T1000 (cell line): ENCODE results near the gene FAM171A1.
"Not testable (repeated sequence)": the region's sequence is repeated elsewhere in the genome, so short reads cannot be mapped to it uniquely, and the experiment has no call there.

Experiments
- DNase-seq: peaks from one replicate; lab custom pipeline; 2025; ENCODE audit warnings: mixed read lengths; lab: John Stamatoyannopoulos, UW

The FAM171A1 gene

DNA sequence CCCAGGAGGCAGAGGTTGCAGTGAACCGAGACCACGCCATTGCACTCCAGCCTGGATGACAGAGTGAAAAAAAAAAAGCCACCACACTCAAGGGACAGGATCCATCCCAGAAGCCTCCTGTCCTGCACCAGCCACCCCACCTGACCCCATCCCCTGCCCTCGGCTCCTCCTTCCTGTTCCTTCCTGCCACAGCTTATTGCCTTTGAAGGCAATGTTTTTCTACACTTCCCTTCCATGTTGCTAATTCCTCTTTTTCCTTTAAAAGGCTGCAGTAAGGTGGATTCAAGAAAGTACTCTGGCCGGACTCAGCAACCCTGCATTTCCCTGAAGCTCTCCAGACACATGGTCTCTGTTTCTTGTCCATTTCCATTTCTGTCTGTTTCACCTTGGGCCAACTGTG is 80.9 kb downstream of the FAM171A1 start:
- DNase-seq, result no peak

DNA sequence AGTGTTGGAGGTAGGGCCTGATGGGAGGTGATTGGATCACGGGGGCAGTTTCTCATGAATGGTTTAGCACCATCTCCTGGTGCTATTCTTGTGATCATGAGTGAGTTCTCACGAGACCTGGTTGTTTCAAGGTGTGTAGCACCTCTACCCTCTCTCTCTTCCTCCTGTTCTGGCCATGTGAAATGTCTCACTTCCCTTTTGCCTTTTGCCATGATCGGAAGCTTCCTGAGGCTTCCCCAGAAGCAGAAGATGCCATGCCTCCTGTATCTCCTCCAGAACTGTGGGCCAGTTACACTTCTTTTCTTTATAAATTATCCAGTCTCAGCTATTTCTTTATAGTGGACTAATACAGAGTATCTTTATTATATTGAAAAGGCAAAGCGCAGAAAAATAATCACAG is 90.1 kb downstream of the FAM171A1 start:
- no peak for DNase-seq

DNA sequence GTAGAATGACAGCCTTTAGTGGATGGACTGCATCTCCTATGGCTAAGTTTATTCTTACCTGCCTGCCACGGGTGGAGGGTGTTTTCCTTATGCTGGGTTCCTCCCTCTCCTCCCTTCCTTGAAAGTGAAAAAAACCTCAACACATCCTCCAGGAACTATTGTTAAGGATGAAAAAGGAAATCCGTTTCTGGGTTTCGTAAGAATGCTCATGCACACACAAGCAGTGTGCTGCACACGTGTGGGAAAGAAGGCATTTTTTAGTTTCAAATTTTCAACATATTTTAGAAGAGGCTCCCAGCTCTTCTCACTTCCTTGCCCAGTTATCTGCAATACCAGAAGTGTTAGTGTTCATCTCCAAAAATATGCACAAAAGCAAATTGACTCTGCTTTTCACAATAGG is 90.6 kb downstream of the FAM171A1 start:
- DNase-seq, result no peak

DNA sequence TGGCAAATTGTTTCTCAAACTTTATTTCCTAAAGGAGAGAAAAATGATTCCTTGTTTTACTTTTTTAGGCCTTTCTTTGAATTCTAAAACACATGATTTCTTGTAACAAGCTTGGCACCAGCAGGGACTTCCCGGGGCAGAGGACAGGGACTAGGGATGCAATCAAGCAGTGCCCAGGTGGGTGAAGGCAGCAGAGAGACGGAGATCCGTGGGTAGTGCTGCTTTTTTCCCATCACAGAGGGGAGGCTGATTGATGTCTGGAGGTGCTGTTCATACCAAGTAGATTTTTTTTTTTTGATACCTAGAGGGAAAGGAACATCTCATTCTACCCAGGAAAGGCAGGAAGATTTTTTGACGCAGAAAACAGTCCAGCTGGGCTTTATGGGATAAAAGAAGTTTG is 91.9 kb downstream of the FAM171A1 start:
- no peak for DNase-seq

DNA sequence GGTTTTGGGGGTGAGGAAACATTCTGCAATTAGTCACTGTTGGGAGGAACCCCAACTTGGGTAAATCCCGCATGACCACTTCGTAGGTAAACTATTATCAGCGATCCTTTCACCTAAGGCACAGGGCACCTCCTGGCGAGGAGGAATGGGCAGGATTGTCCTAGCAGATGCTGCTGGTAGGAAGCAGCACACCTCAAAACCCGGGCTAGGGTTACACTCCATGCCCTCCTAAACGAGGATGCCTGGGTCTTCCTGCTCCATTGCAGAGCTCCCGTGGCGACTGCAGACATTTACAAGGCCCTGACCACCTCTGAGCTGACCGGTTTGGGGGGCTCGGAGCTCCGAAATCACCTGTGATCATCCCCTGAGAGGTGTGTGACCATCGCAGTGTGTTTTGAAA is 92.3 kb downstream of the FAM171A1 start:
- DNase-seq, result no peak

DNA sequence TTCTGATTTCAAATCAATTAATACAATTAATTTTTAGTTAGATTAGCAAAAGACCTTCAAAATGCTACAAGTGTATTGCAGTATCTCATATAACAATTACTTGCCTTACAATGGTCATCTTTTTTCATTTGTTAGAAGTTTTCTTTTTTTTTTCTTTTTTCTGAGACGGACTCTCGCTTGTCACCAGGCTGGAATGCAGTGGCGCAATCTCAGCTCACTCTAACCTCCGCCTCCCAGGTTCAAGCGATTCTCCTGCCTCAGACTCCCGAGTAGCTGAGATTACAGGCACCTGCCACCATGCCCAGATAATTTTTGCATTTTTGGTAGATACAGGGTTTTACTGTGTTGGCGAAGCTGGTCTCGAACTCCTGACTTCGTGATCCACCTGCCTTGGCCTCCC is 95.0 kb downstream of the FAM171A1 start:
- not testable (repeated sequence) for DNase-seq

DNA sequence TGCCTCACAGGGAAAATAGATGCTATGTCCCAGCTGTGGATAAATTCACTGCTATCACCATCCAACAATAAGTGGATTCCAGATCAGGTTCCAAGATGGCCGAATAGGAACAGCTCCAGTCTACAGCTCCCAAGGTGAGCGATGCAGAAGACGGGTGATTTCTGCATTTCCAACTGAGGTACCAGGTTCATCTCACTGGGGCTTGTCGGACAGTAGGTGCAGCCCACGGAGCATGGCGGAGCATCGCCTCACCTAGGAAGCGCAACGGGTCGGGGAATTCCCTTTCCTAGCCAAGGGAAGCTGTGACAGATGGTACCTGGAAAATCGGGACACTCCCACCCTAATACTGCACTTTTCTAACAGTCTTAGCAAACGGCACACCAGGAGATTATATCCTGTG is 101.3 kb downstream of the FAM171A1 start:
- not testable (repeated sequence) for DNase-seq

DNA sequence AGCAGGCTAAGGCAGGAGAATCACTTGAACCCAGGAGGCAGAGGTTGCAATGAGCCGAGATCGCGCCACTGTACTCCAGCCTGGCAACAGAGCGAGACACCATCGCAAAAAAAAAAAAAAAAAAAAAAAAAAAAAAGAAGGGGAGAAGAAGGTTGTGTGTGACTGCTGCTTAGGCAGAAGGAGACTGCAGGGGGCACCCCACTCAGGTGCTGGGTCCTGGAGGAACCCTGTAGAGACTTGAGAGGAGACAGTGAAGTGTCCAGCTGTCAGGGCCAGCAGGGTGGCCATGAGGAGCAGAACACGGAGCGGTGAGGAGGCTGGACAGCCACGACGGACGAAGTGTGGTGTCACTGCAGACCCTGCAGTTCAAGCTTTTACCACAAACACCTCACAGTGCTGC is 103.6 kb downstream of the FAM171A1 start:
- DNase-seq, result no peak

DNA sequence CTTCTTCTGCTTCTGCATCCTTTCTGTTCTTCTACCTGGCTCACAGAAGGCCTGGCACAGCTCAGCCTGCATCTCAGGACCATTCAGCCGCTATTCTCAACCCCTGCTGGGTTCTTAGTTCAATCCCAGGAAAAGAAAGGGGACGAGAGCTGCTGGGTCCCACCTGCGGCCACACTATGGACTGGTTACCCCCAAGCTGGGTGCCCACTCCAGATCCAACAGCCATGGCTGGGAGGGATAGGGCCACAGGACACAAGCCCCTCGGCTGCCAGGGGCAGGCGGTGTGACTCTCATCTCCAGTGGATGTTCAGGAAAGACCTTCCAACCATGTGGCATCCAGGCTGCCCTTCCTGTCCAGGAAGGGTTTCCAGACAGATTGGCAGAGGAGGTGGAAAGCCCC is 105.0 kb downstream of the FAM171A1 start:
- DNase-seq, result no peak

DNA sequence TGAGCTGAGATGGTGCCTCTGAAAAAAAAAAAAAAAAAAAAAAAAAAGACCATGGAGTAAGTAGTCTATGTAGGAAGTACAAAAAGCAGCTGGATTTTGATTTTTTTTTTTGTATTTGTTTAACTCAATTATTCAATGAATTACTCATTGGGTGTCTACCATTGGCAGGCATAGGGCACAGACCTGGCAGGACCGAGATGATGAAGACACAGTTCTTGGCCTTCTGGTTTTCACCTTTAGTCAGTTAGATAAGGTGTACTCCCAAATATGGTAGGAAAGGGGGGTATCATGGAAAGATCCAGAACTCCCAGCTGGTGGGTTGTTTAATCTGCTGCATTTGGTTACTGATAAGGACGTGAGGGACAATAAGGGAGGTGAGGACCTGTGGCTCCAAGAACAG is 105.5 kb downstream of the FAM171A1 start:
- no peak for DNase-seq

DNA sequence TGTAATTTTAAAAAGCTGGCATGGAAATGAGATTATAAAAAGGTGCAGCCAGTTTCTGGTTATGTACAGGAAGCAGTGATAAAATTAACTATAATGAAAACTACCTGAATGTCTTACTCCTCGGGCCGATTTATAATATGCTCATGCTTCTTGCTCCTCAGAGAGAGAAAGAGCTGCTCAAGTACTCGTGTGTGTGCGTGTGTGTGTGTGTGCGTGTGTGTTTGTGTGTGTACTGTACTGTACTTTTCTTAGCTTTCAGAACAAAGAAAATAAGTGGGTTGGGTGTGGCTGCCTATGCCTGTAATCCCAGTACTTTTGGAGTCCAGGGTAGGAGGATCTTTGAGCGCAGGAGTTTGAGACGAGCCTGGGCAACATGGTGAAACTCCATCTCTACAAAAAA is 106.0 kb downstream of the FAM171A1 start:
- DNase-seq, result no peak

DNA sequence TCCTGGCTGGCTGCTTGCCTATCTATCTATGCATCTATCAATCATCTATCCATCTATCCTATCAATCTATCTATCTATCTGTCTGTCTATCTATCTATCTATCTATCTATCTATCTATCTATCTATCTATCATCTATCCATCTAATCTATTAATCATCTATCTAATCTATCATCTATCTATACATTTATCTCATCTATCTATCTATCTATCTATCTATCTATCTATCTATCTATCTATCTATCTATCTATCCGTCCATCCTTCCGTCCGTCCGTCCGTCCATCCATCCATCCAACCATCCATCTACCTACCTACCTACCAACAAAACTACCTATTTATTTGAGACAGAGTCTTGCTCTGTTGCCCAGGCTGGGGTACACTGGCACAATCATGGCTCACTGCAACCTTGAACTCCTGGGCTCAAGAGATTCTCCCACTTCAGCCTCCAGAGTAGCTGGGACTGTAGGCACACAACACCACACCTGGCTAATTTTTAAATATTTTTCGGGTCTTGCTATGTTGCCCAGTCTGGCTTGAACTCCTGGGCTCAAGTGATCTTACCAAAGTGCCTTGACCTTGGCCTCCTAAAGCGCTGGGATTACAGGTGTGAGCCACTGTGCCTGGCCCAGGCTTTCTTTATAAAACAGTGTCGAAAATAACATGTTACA is 107.3 kb downstream of the FAM171A1 start:
- no peak for DNase-seq

DNA sequence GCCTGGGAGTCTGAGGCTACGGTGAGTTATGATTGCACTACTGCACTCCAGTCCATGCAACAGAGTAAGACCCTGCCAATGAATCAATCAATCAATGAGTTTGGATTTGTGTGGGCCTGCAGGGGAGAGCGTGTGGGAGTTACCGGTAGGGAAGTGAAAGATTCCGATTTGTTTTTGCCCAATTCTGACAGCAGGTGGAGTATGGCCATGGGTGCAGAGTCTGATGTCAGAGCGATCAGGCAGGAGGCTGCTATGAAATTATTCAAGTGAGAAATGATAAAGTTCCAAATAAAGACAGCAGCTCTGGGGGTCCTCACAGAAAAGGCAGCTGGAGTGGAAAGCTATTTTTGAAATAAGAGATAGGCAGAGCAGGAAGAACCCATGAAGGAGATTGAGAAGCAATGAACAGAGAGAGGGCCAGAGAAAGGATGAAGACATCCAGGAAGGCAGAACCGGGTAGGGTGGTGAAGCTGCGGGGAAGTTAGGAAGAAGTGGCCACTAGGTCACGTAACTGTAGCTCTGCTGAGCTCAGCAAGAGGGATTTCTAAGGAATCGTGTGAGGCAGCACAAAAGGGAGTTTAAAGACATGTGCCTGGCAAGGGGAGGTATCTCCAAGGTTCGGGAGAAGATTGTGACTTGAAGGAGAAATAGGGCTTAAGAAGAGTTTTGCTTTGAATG is 108.9 kb downstream of the FAM171A1 start:
- DNase-seq, result no peak

DNA sequence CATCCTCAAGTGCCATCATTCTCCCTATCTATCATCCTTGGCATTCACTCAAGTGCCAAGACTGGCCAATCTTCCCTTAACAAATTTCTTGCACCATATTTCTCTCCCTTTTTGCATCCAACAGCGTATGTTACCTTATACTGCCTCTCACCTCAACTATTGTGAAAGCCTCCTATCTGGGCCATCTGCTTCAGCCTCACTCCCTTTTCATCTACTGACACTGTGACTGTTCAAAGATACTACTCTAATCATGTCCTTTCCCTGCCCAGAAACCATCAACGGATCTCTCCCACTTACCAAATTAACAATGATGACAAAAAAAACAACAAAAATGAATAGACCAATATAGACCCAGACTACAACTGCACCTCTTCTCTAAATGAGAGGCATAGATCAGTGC is 112.0 kb downstream of the FAM171A1 start:
- no peak for DNase-seq

DNA sequence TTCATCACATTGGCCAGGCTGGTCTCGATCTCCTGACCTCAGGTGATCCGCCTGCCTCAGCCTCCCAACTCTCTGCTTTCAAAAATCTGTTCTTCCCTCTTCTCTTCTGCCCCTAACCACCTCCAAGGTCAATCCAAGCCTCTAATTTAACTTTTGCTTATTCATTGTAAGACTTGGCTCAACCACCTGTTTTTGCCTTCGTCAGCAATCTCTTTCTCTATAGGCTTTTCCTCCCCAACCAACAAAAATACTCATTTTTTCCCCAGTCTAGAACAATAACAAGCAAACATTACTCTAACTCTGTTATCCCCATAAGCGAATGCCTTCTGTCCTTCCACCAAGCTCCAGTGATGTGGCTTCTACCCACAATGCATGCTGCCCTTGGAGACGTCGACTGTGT is 112.8 kb downstream of the FAM171A1 start:
- no peak for DNase-seq

DNA sequence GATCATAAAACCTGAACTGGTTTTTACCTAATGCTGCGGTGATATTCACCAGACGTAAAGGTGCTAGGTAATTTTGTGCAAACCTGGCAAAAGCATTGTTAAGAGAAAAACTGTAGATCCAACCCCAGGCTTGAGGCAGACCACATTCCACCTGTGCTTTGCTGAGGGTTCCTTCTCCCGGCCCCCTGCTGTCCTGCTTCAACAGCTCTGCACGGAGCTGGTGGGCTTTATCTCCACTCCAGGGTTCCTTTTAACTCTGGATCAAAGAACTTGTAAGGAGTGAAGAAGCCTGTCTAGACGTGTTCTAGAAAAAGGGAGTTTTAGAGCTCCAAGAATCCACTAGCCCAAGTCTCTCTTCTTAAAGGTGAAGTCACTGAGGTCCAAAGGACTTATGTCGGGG is 115.1 kb downstream of the FAM171A1 start:
- no peak for DNase-seq

DNA sequence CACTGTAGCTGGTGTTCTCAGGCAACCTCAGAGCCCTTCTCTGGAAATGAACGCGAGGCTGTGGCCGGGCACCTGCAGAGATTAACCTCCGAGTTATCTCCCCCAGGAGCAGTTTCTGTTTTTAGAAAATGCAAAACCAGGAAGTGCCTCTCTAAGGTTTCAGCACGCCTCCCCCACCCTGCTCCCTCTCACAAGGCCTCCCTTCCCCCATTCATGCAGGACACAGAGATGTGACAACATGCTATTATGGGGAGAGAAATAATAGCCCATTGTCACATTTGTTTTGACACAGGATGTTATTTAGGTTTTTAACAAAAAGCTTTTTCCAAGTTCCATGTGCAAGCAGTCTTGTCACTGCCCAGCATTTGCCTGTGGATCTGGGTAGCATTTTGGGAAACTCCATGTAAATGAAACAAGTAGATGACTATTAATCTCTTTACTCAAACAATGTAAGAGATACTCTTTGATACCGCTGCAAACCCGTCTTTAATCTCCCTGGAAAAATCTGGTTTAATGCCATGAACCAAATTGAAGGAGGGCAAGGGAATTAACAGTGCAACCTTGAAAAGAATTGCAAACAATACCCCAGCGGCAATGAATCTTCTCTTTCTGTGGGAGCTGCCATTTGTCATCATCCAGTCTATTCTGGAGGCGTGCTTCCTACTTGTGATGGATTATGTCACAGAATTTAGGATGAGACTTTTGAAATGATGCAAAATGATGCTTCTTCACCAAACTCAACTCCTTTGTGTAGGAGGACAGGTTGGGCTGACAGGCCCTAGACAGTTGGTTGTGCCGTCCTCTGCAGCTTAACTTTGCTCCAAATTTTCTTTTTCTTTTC is 116.1 kb downstream of the FAM171A1 start:
- no peak for DNase-seq

DNA sequence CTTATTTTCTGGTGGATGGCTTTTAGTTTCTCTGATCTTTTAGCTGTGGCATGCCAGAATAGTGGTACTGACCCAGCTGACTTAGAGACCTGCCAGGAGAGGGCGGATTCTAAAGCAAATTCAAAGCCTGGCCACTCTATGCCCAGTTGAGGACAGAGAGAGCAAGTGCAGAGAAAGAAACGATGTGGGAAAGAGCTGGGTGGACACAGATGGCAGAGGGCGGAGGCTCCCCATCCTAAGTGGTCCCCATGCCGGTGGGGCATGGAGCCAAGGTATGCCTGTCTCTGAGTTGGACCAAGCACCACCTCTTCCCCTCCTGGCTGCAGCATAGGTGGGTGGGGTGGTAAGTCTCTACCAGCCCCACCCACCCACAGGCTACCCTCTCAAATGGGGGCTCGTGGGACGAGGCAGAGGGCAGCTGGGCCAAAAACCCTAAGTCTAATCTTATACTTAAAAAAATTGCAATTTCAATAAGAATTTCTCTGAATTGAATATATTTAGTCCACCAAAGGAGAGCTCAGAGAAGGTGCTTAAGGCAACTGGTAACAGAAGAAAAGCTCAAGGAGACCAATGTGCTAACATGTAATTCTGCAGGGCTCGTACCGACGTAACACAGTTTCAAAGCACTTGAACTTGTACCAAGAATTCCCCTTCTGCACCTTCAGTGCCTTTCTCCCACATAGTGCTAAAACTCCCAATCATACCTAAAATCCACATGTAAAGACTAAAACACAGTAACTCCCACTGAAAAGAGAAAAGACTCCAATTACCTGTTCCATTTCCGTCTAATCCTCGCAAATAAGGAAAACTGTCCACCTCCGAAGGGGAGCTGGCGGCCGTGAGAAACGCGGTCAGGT is 116.9 kb downstream of the FAM171A1 start:
- DNase-seq, result no peak

DNA sequence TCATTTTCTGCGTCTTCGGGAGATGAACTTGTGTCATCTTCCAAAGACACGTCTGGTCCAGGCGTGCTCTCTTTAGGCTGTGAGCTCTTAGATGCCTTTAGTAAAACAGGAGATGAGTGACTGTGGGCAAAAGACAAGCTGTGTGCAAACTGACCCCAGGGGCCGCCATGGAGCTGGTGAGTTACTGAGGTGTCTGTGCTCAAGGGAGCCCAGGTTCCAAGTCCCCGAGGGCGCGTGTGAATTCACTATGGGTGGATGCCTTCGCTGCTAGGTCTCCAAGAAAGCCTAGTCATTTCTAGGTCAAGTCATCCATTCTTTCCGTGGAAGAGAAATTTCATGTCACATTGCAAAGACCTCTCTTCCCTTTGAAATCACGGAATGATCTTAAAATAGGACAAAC is 118.7 kb downstream of the FAM171A1 start:
- no peak for DNase-seq

DNA sequence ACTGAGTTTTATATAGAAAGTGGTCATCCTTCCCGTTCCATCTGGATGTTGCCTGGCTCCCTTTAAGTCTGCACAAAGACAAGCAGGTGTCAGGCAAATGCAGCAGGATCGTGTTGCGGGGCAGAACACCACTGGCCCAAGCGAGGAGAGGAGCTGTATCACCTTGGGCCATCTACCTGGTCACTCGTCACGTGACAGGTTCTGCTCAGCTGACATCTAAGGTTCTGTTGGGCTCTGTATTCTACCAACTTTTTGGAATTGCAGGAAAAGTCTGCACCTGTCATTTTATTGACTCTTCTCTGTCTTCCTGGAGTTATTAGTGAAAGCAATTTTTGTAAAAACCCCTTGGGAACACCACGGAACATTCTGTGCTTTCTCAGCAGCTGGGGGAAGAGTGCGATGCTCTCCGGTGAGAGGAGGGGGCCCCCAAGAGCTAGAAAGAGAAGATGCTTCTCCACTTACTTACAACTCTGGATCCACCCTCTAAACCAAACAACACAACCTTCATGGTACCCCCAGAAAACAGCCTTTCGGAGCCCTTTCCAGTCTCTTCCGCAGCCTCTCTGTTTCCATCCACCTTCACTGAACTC is 119.2 kb downstream of the FAM171A1 start:
- DNase-seq, result no peak

DNA sequence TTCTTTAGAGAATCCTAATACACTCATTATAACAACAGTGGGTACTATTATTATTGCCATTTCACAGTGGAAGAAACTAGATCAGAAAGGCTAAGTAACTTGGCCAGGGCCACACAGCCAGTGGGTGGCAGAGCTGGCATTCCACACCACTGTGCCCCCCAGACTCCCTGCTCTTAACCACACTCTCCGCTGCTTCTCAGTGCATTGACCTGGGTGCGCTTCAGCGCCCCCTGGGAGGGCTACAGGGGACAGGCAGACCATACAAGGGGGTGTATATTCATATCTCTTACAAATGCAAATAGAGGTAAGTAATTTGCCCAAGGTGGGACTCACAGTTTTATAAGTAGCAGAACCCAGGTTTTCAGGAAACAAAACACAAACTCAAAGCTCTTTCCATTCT is 125.6 kb downstream of the FAM171A1 start:
- DNase-seq, result no peak
